Limb (tissue), 2 donors: ENCODE data around the gene SPDEF.

Source experiments
- DNase-seq, 2 donors: peaks; one replicate each; pipeline ENCODE4 v3.0.0-alpha.2; 2016; ENCODE audit errors: extremely low spot score in 2 of 2

The SPDEF gene

GRCh38 chr6:34556031-34556471, at the start of gene SPDEF:
SPDEF (minus strand) TSS chr6:34556329; CDS start chr6:34544455, 11,874 bp downstream.
- no peak for DNase-seq

GRCh38 chr6:34603707-34604106, 47.6 kb upstream of the SPDEF start:
- DNase-seq = no peak

GRCh38 chr6:34602318-34603111, 46.4 kb upstream of the SPDEF start:
- no peak for DNase-seq

GRCh38 chr6:34601706-34602105, 45.6 kb upstream of the SPDEF start:
- no peak for DNase-seq

GRCh38 chr6:34600796-34601195, 44.7 kb upstream of the SPDEF start:
- DNase-seq = no peak

- no peak for DNase-seq
These were observed 44.0 kb upstream of the SPDEF start for GRCh38 chr6:34600101-34600500.

- DNase-seq = no peak
These were observed 42.6 kb upstream of the SPDEF start for GRCh38 chr6:34598712-34599111.

GRCh38 chr6:34597605-34598353, 41.6 kb upstream of the SPDEF start:
- no peak for DNase-seq

- DNase-seq = no peak
These were observed 40.7 kb upstream of the SPDEF start for GRCh38 chr6:34596798-34597197.

GRCh38 chr6:34595332-34596184, 39.4 kb upstream of the SPDEF start:
- DNase-seq = no peak

- DNase-seq = no peak
These were observed 37.6 kb upstream of the SPDEF start for GRCh38 chr6:34593701-34594100.

- no peak for DNase-seq
These were observed 36.3 kb upstream of the SPDEF start for GRCh38 chr6:34592208-34592952.

- no peak for DNase-seq
These were observed 33.6 kb upstream of the SPDEF start for GRCh38 chr6:34589691-34590090.

GRCh38 chr6:34589140-34589539, 33.0 kb upstream of the SPDEF start:
- no peak for DNase-seq

- DNase-seq = no peak
These were observed 31.7 kb upstream of the SPDEF start for GRCh38 chr6:34587851-34588250.

- no peak for DNase-seq
These were observed 31.2 kb upstream of the SPDEF start for GRCh38 chr6:34587325-34587724.

- DNase-seq = no peak
These were observed 30.4 kb upstream of the SPDEF start for GRCh38 chr6:34586327-34587040.

GRCh38 chr6:34585512-34586061, 29.5 kb upstream of the SPDEF start:
- DNase-seq = no peak

GRCh38 chr6:34585108-34585507, 29.0 kb upstream of the SPDEF start:
- no peak for DNase-seq

GRCh38 chr6:34584694-34585093, 28.6 kb upstream of the SPDEF start:
- DNase-seq = no peak
